Neural cell (in vitro differentiated cells): ENCODE data around the gene RUNX1.

Experiments
- CTCF ChIP-seq: fragments of 450-650 bp; IDR thresholded peaks from 2 replicates; pipeline ENCODE4 v1.5.1; 2014; ENCODE audit warnings: antibody characterized with exemption, mild to moderate bottlenecking, moderate library complexity; ENCODE audit not compliant: poor library complexity, severe bottlenecking
- EP300 ChIP-seq: fragments of 450-650 bp; conservative IDR thresholded peaks from 2 replicates; pipeline ENCODE4 v1.6.1; 2014; ENCODE audit warnings: antibody characterized with exemption, mild to moderate bottlenecking, moderate library complexity; ENCODE audit not compliant: poor library complexity, severe bottlenecking
- EZH2 ChIP-seq: fragments of 200-600, 300-800 bp; shearing (Covaris generic), sonication (generic); IDR thresholded peaks from 2 replicates; pipeline ENCODE4 v1.6.1; 2014; ENCODE audit warnings: antibody characterized with exemption, low read length, borderline replicate concordance, mild to moderate bottlenecking; ENCODE audit not compliant: insufficient read depth, poor library complexity, severe bottlenecking
- REST ChIP-seq: IDR thresholded peaks from 2 replicates; pipeline ENCODE4 v1.6.1; 2012; ENCODE audit warnings: borderline replicate concordance
- SMC3 ChIP-seq: fragments of 450-650 bp; conservative IDR thresholded peaks from 2 replicates; pipeline ENCODE4 v1.6.1; 2014; ENCODE audit warnings: antibody characterized with exemption, mild to moderate bottlenecking, moderate library complexity; ENCODE audit not compliant: poor library complexity
- TAF1 ChIP-seq: IDR thresholded peaks from 2 replicates; pipeline ENCODE4 v1.6.1; 2012; ENCODE audit warnings: low read depth

- TF ChIP-seq CTCF: no peak
- no peak for TF ChIP-seq EP300
- no peak for TF ChIP-seq SMC3
- TF ChIP-seq EZH2: no peak
- TF ChIP-seq TAF1: no peak
- no peak for TF ChIP-seq REST
Observed at GRCh38 chr21:34932233-34932632, 116.9 kb downstream of the RUNX1 start.
